IPS-15b (cell line): Measurements from ENCODE around the gene DCST1.

Experiments
- H3K27me3 ChIP-seq: one replicate; pipeline ENCODE4 v1.6.1; 2013; ENCODE audit warnings: low read length; ENCODE audit not compliant: control insufficient read depth, insufficient read depth
- H3K36me3 ChIP-seq: one replicate; pipeline ENCODE4 v1.6.1; 2013; ENCODE audit warnings: low read length; ENCODE audit not compliant: control insufficient read depth, insufficient read depth
- H3K4me1 ChIP-seq: one replicate; pipeline ENCODE4 v1.6.1; 2013; ENCODE audit warnings: mild to moderate bottlenecking, low read length; ENCODE audit not compliant: control insufficient read depth, insufficient read depth
- H3K4me3 ChIP-seq: one replicate; pipeline ENCODE4 v1.5.1; 2013; ENCODE audit warnings: low read depth, low read length
- H3K9ac ChIP-seq: one replicate; pipeline ENCODE4 v1.6.1; 2013; ENCODE audit warnings: low read depth, mild to moderate bottlenecking, low read length
- H3K9me3 ChIP-seq: one replicate; pipeline ENCODE4 v1.6.1; 2013; ENCODE audit warnings: mild to moderate bottlenecking, low read length; ENCODE audit not compliant: control insufficient read depth, insufficient read depth

DCST1 gene

DNA sequence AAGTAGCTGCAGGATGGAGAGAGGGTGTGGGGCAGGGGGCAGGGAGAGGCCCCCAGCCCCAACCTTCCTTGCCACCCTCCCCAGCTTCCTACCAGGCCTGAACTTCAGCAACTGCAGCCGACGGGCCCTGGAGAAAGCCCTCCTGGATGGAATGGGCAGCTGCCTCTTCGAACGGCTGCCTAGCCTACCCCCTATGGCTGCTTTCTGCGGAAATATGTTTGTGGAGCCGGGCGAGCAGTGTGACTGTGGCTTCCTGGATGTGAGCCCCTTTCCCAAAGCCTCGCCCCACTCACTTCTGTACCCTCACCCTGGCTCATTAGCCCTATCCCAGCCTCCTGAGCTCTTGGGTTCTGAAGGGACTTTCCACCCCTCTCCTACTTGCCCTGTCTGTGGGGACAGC is 23.5 kb downstream of the DCST1 start:
- peaks cover 3% of the 10 kb centered on the region for H3K36me3 ChIP-seq
- no peaks in the 10 kb centered on the region for H3K9me3 ChIP-seq
- no peak overlapping the region for H3K4me3 ChIP-seq
- no peaks in the 10 kb centered on the region for H3K4me1 ChIP-seq
- H3K27me3 ChIP-seq = peaks cover 14% of the 10 kb centered on the region
- H3K9ac ChIP-seq = no peak overlapping the region

DNA sequence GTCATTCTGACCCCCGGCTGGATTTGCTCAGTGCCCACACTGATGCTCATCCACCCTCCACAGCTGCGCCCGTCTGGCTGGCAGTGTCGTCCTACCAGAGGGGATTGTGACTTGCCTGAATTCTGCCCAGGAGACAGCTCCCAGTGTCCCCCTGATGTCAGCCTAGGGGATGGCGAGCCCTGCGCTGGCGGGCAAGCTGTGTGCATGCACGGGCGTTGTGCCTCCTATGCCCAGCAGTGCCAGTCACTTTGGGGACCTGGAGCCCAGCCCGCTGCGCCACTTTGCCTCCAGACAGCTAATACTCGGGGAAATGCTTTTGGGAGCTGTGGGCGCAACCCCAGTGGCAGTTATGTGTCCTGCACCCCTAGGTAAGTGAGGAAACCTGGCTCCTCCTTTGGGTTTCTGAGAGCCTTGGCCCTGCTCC is 24.2 kb downstream of the DCST1 start:
- peaks cover 7% of the 10 kb centered on the region for H3K27me3 ChIP-seq
- H3K4me3 ChIP-seq = no peak overlapping the region
- H3K9ac ChIP-seq = no peak overlapping the region
- H3K4me1 ChIP-seq = no peaks in the 10 kb centered on the region
- H3K36me3 ChIP-seq = peaks cover 3% of the 10 kb centered on the region
- H3K9me3 ChIP-seq = no peaks in the 10 kb centered on the region

DNA sequence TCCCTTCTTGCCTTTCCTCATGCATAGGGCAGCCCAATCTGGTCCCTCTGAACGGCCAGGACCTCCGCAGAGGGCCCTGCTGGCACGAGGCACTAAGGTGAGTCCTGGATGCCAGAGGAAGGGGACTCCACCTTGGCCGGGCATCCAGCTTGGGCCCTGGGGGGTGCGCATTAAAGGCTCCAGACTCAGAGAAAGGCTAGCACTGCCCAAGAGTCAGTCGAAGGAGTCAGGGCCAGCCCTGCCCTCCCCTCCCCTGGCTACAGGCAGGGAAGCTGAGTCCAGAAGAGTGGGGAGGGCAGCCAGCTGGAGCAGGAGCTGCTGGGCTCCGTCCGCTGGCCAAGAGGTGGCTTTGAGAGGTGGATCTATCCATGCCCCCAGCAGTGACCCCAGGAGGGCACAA is 27.1 kb downstream of the DCST1 start:
- H3K9me3 ChIP-seq = no peaks in the 10 kb centered on the region
- peaks cover 3% of the 10 kb centered on the region for H3K36me3 ChIP-seq
- no peaks in the 10 kb centered on the region for H3K27me3 ChIP-seq
- peaks cover 7% of the 10 kb centered on the region for H3K4me1 ChIP-seq
- H3K9ac ChIP-seq = no peak overlapping the region
- H3K4me3 ChIP-seq = no peak overlapping the region

DNA sequence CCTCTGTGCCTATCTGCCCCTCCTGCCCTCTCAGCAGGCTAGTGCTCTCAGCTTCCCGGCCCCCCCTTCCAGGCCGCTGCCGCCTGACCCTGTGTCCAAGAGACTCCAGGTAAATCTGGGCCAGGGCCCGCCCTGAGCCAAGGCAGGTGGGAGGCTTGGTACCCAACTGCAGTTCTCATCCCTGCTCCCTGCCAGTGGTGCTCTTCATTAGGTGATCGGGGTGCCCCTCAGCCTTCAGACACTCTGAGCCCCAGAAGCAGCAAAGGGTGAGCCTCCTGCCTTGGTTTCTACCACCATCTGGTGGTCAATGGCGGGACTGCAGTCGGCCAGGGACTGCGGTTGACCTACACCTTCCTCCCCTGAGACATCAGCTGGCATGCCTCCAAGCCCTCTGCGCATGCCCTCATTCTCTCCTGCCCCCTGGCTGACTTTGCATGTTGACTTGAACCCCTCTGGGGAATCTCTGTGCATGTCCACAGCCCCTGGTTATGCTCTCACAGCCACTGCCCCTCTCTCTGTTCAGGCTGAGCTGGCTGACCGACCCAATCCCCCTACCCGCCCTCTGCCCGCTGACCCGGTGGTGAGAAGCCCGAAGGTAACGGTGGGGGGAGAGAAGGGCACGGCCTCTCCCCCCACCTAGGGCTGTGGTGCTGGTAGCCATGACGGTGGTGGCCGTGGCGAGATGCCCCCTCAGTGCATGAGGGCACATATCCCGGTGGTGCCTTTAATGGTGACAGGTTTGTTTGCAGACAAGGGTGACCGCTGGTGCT is 27.9 kb downstream of the DCST1 start:
- peaks cover 7% of the 10 kb centered on the region for H3K4me1 ChIP-seq
- no peaks in the 10 kb centered on the region for H3K9me3 ChIP-seq
- peak overlapping the region; percentile 56 for H3K4me3 ChIP-seq
- H3K36me3 ChIP-seq = peaks cover 7% of the 10 kb centered on the region
- H3K27me3 ChIP-seq = no peaks in the 10 kb centered on the region
- no peak overlapping the region for H3K9ac ChIP-seq

DNA sequence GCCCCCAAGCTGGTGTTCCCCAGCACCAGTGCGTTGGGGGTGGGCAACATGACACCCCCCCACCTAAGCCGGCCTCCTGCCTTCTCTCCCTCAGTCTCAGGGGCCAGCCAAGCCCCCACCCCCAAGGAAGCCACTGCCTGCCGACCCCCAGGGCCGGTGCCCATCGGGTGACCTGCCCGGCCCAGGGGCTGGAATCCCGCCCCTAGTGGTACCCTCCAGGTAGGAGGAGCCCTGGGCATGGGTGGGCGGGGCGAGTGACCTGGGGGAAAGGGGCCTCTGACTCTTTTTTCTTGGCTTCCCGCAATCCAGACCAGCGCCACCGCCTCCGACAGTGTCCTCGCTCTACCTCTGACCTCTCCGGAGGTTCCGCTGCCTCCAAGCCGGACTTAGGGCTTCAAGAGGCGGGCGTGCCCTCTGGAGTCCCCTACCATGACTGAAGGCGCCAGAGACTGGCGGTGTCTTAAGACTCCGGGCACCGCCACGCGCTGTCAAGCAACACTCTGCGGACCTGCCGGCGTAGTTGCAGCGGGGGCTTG is 28.6 kb downstream of the DCST1 start:
- H3K4me3 ChIP-seq = peak overlapping the region; percentile 85
- H3K9ac ChIP-seq = no peak overlapping the region
- peaks cover 8% of the 10 kb centered on the region for H3K36me3 ChIP-seq
- H3K9me3 ChIP-seq = no peaks in the 10 kb centered on the region
- H3K4me1 ChIP-seq = peaks cover 7% of the 10 kb centered on the region
- no peaks in the 10 kb centered on the region for H3K27me3 ChIP-seq

DNA sequence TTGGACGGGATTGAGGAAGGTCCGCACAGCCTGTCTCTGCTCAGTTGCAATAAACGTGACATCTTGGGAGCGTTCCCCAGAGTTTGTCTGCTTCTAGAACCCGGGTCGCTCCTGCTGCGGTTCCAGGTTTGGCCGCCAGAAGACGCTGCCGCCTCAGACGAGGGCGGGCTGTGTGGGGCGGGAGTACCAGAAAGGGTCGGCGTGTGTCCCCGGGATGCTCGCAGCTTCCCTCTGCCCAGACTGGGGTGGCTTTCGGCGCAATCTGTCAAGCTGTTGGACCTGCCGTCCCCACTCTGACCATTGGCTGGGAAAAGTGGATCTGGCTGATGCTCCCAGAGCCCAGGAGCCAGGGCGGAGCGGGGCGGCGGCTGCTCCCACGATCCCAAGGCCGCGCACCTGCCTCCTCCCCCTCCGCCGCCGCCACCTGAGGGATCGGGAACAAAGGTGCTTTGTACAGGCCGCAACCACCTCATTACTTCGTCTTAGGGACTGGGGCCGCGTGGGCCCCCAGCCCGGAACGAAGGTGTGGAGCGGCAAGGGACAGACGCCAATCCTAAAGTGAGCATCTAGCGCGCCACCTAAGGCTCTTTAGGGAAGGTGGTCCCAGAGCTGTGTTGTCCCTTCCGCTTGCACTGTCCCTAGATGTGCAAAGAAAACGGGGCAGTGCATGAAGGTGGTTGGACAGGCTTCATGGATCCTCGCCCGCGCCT is 29.2 kb downstream of the DCST1 start:
- H3K4me3 ChIP-seq = peak overlapping the region; percentile 85
- no peaks in the 10 kb centered on the region for H3K27me3 ChIP-seq
- peaks cover 7% of the 10 kb centered on the region for H3K4me1 ChIP-seq
- H3K36me3 ChIP-seq = peaks cover 7% of the 10 kb centered on the region
- H3K9me3 ChIP-seq = no peaks in the 10 kb centered on the region
- H3K9ac ChIP-seq = no peak overlapping the region

DNA sequence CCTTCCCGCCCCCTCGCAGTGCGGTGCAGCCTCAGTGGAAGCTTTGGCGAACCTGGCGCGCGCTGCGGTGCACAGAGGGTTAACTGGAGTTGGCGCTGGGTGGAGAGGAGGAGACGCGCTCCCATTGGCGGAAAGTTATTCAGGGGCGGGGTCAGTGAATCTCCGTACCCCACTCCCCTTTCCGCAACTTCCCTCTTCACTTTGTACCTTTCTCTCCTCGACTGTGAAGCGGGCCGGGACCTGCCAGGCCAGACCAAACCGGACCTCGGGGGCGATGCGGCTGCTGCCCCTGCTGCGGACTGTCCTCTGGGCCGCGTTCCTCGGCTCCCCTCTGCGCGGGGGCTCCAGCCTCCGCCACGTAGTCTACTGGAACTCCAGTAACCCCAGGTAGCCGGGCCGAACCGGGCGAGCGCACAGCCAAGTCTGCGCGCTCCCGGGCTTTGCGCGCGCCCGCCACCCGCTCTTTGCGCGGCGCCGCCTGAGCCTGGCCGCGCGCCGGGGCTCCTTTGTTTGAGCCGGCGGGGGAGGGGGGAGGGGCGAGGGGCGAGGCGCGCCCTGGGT is 30.0 kb downstream of the DCST1 start, which contains the start of gene EFNA4:
Gene EFNA4 (plus strand): TSS at position 191 of the 561 bp plus-strand sequence. CDS start 84 bp downstream, at position 275.
- peaks cover 7% of the 10 kb centered on the region for H3K36me3 ChIP-seq
- H3K9me3 ChIP-seq = no peaks in the 10 kb centered on the region
- peak within 1 kb of the TSS; percentile 85 for H3K4me3 ChIP-seq
- H3K27me3 ChIP-seq = no peaks in the 10 kb centered on the region
- H3K9ac ChIP-seq = peak within 1 kb of the TSS; percentile 65
- peaks cover 7% of the 10 kb centered on the region for H3K4me1 ChIP-seq

DNA sequence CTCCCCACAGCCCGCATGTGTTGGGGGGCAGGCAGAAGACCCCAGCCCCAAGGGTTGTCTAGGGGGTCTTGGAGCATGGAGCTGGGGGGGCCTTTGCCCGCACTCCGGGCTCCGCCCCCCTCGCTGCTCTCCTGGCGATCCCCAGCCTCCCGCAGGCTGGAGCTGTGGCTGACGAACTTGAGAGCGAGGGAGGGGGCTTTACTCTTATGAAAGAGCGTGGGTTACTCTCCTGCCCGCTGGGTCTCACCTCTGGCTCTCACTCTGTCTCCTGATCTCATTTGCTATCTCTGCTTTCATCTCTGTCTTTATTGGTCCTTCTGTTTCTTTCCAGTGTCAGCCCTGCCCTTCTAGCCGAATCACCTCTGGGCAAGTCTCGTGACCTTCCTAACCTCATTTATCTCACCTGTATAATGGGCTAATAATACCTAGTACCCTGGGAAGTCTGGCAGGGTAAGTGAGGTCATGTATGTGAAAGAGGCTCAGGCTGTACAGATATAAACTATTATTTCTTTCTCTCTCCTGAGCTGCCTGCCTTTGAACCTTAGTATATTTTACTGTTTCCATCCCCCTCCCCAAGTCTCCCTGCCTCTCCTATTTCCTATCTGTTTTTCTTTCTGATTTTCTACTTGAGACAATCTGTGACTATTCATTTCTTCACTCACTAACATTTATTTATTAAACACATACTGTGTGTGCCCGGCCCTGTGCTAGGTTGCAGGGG is 30.6 kb downstream of the DCST1 start:
- Histone ChIP-seq H3K4me3 (peak overlapping the region; percentile 85), H3K4me1 (peaks cover 7% of the 10 kb centered on the region), H3K9me3 (no peaks in the 10 kb centered on the region), H3K9ac (no peak overlapping the region), H3K36me3 (peaks cover 7% of the 10 kb centered on the region), H3K27me3 (no peaks in the 10 kb centered on the region)

DNA sequence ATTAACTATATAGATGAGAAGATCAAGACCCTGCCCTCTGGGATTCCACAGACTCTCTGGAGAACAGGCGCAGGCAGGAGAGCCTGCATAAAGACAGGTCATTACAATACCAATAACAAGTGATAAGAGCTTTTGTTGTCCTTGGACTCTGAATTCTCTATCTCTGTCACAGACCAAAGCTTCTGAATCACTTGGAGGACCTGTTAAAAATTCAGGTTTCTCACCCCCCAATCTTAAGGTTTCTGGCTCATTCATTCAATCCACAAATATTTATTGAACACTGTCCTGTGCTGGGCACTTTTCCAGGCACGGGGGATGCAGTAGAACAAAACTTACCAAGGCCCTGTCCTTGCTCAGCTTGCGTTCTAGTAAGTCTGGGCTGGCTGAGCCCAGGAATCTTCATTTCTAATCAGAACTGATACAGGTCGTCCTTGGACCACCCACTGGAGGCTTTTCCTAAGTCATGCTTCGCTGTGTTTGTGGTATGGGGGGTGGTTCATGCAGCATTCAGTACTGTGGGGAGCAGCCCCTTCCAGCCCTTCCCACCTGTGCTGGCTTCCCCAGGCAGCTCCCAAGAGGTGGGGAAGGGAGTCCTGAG is 31.3 kb downstream of the DCST1 start:
- H3K4me1 ChIP-seq = peaks cover 7% of the 10 kb centered on the region
- peaks cover 7% of the 10 kb centered on the region for H3K36me3 ChIP-seq
- no peaks in the 10 kb centered on the region for H3K27me3 ChIP-seq
- H3K4me3 ChIP-seq = peak overlapping the region; percentile 85
- H3K9me3 ChIP-seq = no peaks in the 10 kb centered on the region
- no peak overlapping the region for H3K9ac ChIP-seq

DNA sequence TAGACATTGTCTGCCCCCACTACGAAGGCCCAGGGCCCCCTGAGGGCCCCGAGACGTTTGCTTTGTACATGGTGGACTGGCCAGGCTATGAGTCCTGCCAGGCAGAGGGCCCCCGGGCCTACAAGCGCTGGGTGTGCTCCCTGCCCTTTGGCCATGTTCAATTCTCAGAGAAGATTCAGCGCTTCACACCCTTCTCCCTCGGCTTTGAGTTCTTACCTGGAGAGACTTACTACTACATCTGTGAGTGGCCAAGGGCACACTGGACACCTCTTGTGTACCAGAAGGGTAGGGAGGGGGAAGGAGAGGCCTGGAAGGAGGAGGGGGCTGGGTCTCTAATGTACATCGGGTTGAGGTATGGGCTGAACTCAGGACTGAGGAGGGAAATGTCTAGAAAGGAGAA is 33.2 kb downstream of the DCST1 start:
- Histone ChIP-seq H3K9me3 (no peaks in the 10 kb centered on the region), H3K4me3 (no peak overlapping the region), H3K27me3 (peaks cover 9% of the 10 kb centered on the region), H3K36me3 (peaks cover 7% of the 10 kb centered on the region), H3K9ac (no peak overlapping the region), H3K4me1 (peaks cover 7% of the 10 kb centered on the region)

DNA sequence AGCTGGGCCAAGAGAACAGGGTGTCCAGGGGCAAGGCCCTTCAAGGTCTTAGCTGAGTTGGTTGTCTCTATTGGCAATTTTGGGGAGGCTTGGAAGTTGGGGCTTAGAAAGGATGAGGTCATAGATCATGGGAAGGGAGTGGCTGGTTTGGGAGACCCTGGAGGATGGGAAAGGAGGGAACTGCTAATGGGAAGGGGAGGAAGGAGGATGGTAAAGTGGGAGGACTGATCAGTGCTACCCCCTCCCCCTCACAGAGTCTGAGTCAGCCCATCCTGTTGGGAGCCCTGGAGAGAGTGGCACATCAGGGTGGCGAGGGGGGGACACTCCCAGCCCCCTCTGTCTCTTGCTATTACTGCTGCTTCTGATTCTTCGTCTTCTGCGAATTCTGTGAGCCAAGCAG is 35.0 kb downstream of the DCST1 start:
- Histone ChIP-seq H3K27me3 (peaks cover 24% of the 10 kb centered on the region), H3K4me1 (peaks cover 24% of the 10 kb centered on the region), H3K9me3 (no peaks in the 10 kb centered on the region), H3K9ac (no peak overlapping the region), H3K4me3 (no peak overlapping the region), H3K36me3 (peaks cover 7% of the 10 kb centered on the region)
